ENCODE results near the gene UBL7. TPM values are rescaled to one million over a fixed set of nuclear protein-coding genes. Genes with fewer than 3 reads are reported as not detected.

Gene UBL7
- total and polyA plus RNA-seq, 2 of the 8 experiments (the other 6 are each of a cell fraction or from before 2014, with no cell fraction given) = 71.5 to 183 TPM

DNA sequence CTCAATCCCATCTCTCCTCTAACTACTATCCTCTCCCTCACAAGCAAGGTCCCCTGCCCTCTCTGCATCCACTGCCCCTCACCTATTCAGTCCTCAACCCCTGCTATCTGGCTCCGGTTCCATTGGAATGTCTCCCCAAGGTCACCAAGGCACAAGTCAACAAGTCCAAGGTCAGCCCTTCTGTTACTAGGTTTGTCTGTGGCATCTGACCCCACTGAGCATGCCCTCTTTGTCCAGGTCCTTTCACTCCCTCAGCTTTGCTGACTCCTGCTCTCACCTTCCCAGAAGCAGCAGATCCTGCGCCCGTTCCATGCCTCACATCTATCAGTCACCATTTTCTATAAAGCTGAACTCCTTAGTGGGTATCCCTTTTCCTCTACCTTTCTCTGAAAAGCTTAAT, 18.9 kb downstream of the UBL7 start:
- H3K56ac ChIP-seq (replicated peaks; ENCODE audit: insufficient read length, low read depth, low read length) = no peak overlapping the region
- no peak overlapping the region for H2BK120ac ChIP-seq (replicated peaks; ENCODE audit: low read depth, low read length)
- H2BK15ac ChIP-seq (ENCODE audit: low read length) = 0 out of 2 replicates have a peak overlapping the region, but pooled peaks have one; percentile 88
- FAIRE-seq = no peak
- no peak overlapping the region for H3K4ac ChIP-seq (replicated peaks; ENCODE audit: insufficient read length, low read depth, low read length)
- no peak overlapping the region for H3K9ac ChIP-seq (replicated peaks in 1 of 4; ENCODE audit: extremely low read depth in 1 of 4, low read depth in 3 of 4, low read length in 3 of 4)
- no peak overlapping the region for H2BK5ac ChIP-seq (ENCODE audit: low read depth, low read length)
- H3K27me3 ChIP-seq (replicated peaks in 1 of 4; ENCODE audit: control insufficient read depth in 3 of 4, extremely low read depth in 1 of 4, insufficient read depth in 3 of 4, low read length in 3 of 4) = no peaks in the 10 kb centered on the region
- 0 out of 2 replicates have a peak overlapping the region, but pooled peaks have one; percentile 12 for H2BK12ac ChIP-seq (ENCODE audit: low read depth, low read length)
- H3K18ac ChIP-seq (ENCODE audit: extremely low read depth, low read length) = no peak overlapping the region
- CTCF ChIA-PET (ENCODE audit: partially characterized antibody) = interaction anchor here (1.0 to 41.3 kb wide), 17 partner anchors 9 to 190 kb away, joined by 3 to 1311 read pairs (median 5); partner anchors contain the start of genes CYP11A1 and UBL7
- no peak overlapping the region for H4K91ac ChIP-seq (replicated peaks; ENCODE audit: insufficient read length, low read length)
- H3K27ac ChIP-seq (ENCODE audit: low read depth, low read length) = no peak overlapping the region
- no peak overlapping the region for H3K14ac ChIP-seq (ENCODE audit: insufficient read length)
- no peaks in the 10 kb centered on the region for H3K79me2 ChIP-seq (ENCODE audit: control insufficient read depth in 1 of 2, insufficient read depth in 2 of 2, low read length in 2 of 2)
- H4K20me1 ChIP-seq (replicated peaks in 1 of 2; ENCODE audit: control insufficient read depth in 1 of 2, insufficient read depth in 2 of 2, low read length in 2 of 2) = peaks cover 0 to 2% of the 10 kb centered on the region in 2 experiments
- H3K4me3 ChIP-seq (ENCODE audit: extremely low read depth in 1 of 4, insufficient read depth in 2 of 4, low read depth in 3 of 4, low read length in 4 of 4) = no peak overlapping the region
- no peak overlapping the region for H2AFZ ChIP-seq (ENCODE audit: low read length)
- DNase-seq (ENCODE audit: low read depth in 1 of 2, low spot score in 2 of 2) = no peak
- no peak overlapping the region for H4K5ac ChIP-seq (ENCODE audit: insufficient read length, low read depth, low read length)
- no peaks in the 10 kb centered on the region for H3K23me2 ChIP-seq (ENCODE audit: low read depth, low read length)
- H2BK20ac ChIP-seq (ENCODE audit: low read length) = no peak overlapping the region
- H3K36me3 ChIP-seq (ENCODE audit: control insufficient read depth in 2 of 4, insufficient read depth in 4 of 4, low read length in 3 of 4) = peaks cover 0 to 10% (median 3%) of the 10 kb centered on the region in 4 experiments; a peak in 4 of 8 replicates
- POLR2A ChIA-PET (ENCODE audit: partially characterized antibody) = interaction anchor here (0.7 to 3.1 kb wide), 9 partner anchors 12 to 157 kb away, joined by 3 to 14 read pairs (median 4); partner anchors contain the start of gene UBL7
- H3K4me2 ChIP-seq (ENCODE audit: insufficient read depth in 1 of 2, low read depth in 2 of 2, low read length in 2 of 2) = no peak overlapping the region
- H2AK5ac ChIP-seq (ENCODE audit: low read depth, low read length) = no peak overlapping the region
- H4K8ac ChIP-seq (ENCODE audit: extremely low read depth, insufficient read depth, low read length) = no peak overlapping the region
- no peaks in the 10 kb centered on the region; a peak in 1 of 7 replicates for H3K4me1 ChIP-seq (replicated peaks in 1 of 4; ENCODE audit: control insufficient read depth in 3 of 4, insufficient read depth in 4 of 4, low read length in 3 of 4)
- H3K23ac ChIP-seq (ENCODE audit: insufficient read length) = no peak overlapping the region
- no peaks in the 10 kb centered on the region for H3K9me3 ChIP-seq (ENCODE audit: insufficient read depth in 2 of 2, low read depth in 1 of 2, low read length in 1 of 2)
- 93% methylated on average over 3 of the region's 3 CpGs; no CpG with 5 or more reads in 1 of the 2 experiments for WGBS, 2 experiments (ENCODE audit: extremely low coverage in 1 of 2, insufficient coverage in 1 of 2, insufficient read length in 1 of 2, insufficient replicate concordance in 2 of 2, low coverage in 1 of 2, low lambda C conversion rate in 2 of 2, missing lambda C conversion rate in 1 of 2)
- no peaks in the 10 kb centered on the region for H3K79me1 ChIP-seq (ENCODE audit: low read depth, low read length)
- TF ChIP-seq ASH2L (IDR thresholded peaks at IDR 0.05; ENCODE audit: low read length) = no peak
- no peak for TF ChIP-seq TAF7 (optimal IDR thresholded peaks at IDR 0.05; ENCODE audit: borderline replicate concordance, low read depth, low read length)
- no peak for TF ChIP-seq POU5F1 (IDR thresholded peaks at IDR 0.05; ENCODE audit: low read depth, low read length)
- TF ChIP-seq, protein P1, sequence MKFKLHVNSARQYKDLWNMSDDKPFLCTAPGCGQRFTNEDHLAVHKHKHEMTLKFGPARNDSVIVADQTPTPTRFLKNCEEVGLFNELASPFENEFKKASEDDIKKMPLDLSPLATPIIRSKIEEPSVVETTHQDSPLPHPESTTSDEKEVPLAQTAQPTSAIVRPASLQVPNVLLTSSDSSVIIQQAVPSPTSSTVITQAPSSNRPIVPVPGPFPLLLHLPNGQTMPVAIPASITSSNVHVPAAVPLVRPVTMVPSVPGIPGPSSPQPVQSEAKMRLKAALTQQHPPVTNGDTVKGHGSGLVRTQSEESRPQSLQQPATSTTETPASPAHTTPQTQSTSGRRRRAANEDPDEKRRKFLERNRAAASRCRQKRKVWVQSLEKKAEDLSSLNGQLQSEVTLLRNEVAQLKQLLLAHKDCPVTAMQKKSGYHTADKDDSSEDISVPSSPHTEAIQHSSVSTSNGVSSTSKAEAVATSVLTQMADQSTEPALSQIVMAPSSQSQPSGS (IDR thresholded peaks at IDR 0.05; ENCODE audit: low read length) = no peak
- TF ChIP-seq JUND (IDR thresholded peaks at IDR 0.05; ENCODE audit: low read length) = no peak
- no peak for TF ChIP-seq ZNF274 (IDR thresholded peaks at IDR 0.05; ENCODE audit: borderline replicate concordance, extremely low read depth, low read length)
- no peak for TF ChIP-seq TAF1 (IDR thresholded peaks at IDR 0.05; ENCODE audit: low read depth, low read length)
- no peak for TF ChIP-seq SP4 (IDR thresholded peaks at IDR 0.05; ENCODE audit: low read length)
- TF ChIP-seq PHF8 (conservative IDR thresholded peaks at IDR 0.05; ENCODE audit: low read depth, low read length) = no peak
- no peak for TF ChIP-seq GTF2F1 (IDR thresholded peaks at IDR 0.05; ENCODE audit: borderline replicate concordance, low read depth, low read length)
- no peak for TF ChIP-seq SIX5 (IDR thresholded peaks at IDR 0.05; ENCODE audit: low read depth, low read length)
- no peak for TF ChIP-seq POLR2AphosphoS5 (IDR thresholded peaks at IDR 0.05; ENCODE audit: low read depth, low read length)
- no peak for TF ChIP-seq NRF1 (IDR thresholded peaks at IDR 0.05; ENCODE audit: low read depth, low read length)
- TF ChIP-seq TEAD4 (IDR thresholded peaks at IDR 0.05; ENCODE audit: low read depth, low read length) = no peak

All from H1 (cell line).